Right lobe of liver (tissue), 6 donors: ENCODE measurements around the gene SH3RF1. TPM values are rescaled to one million over a fixed set of nuclear protein-coding genes. Genes with fewer than 3 reads are reported as not detected.
A peak's percentile ranks its signal among the peaks of the same experiment; 100 is the strongest.
"Not testable (repeated sequence)": the region's sequence is repeated elsewhere in the genome, so short reads cannot be mapped to it uniquely, and the experiment has no call there.

Experiments used
- ATAC-seq, 4 donors: fragments of 200-7000 bp; cut with Tn5 transposase; one replicate each; pipeline ENCODE4 v1.9.1; 2020; ENCODE audit warnings: mild to moderate bottlenecking in 4 of 4, moderate library complexity in 4 of 4
- DNase-seq, 3 donors: peaks; one replicate each; pipeline ENCODE4 v3.0.0-alpha.2; 2020
- H3K27ac ChIP-seq, 3 donors: fragments of 200-600 bp; one replicate each; pipeline ENCODE4 v1.8.0; 2022
- H3K27me3 ChIP-seq, 2 donors: fragments of 200-600 bp; one replicate each; pipeline ENCODE4 v1.8.0; 2022
- H3K36me3 ChIP-seq, 4 donors: fragments of 200-600 bp; sonication (generic) in 1 of 4; one replicate each; pipeline versions ENCODE4 v1.5.1 to v1.8.0; 2017 to 2022; ENCODE audit warnings: control low read depth in 1 of 4
- H3K4me1 ChIP-seq, 4 donors: fragments of 200-600 bp; sonication (generic) in 1 of 4; one replicate each; pipeline versions ENCODE4 v1.5.1 to v1.8.0; 2017 to 2022; ENCODE audit warnings: control low read depth in 1 of 4
- H3K4me3 ChIP-seq, 3 donors: fragments of 200-600 bp; one replicate each; pipeline ENCODE4 v1.8.0; 2022
- H3K9me3 ChIP-seq, 4 donors: fragments of 200-600 bp; sonication (generic) in 1 of 4; one replicate each; pipeline versions ENCODE4 v1.5.1 to v1.8.0; 2017 to 2022; ENCODE audit warnings: control low read depth in 1 of 4
- POLR2A ChIP-seq: fragments of 450-650 bp; IDR thresholded peaks from one replicate; pipeline ENCODE4 v1.6.1; 2017; ENCODE audit warnings: antibody characterized with exemption, mild to moderate bottlenecking
- WGBS: methylation state at CpG from one replicate; pipeline ENCODE4 v1.1.6; 2018; ENCODE audit warnings: low coverage, low lambda C conversion rate; ENCODE audit not compliant: insufficient coverage; ENCODE audit errors: missing lambda C conversion rate; 5-methylcytosine and 5-hydroxymethylcytosine counted together
- intact Hi-C, 2 donors: fragments of 100-400 bp; cut with DNase I; formaldehyde crosslinking; loops; one replicate each; pipeline versions ENCODE4 v1.11.2 to v1.14.1; 2022
- total RNA-seq, 6 experiments: library from RNA; depleted of rRNA in 2 of 6; stranded (reverse); fragments of >200 nt in 2 of 6; fragmentation: NEBNext Ultra II Directional in 3 of 6; extraction: Animal tissue kit (Norgen Biotek cat#: 25700) in 3 of 6; gene quantifications; one replicate each; pipeline versions ENCODE4 v1.1.0 to v1.2.4, GENCODE V29; 2016 to 2023
- TF ChIP-seq, protein P1 (sequence below), 4 donors: fragments of 200-600 bp in 3 of 4; fragments of 450-650 bp in 1 of 4; IDR thresholded peaks; one replicate each; pipeline versions ENCODE4 v1.5.1 to v1.8.0; 2016 to 2022; ENCODE audit warnings: antibody characterized with exemption in 4 of 4, mild to moderate bottlenecking in 2 of 4
- donor health status: DM: no; HTN: yes; CAD: no.
- donor health status: DM: no; HTN: no; CAD: no.
- donor health status: DM: no; HTN: no; CAD: no.
- donor health status: DM: no; HTN: yes; CAD: no.
- donor health status: DM: no; HTN: yes; CAD: no.

SH3RF1 gene
- total RNA-seq, 6 experiments from 2014 or later = 5.5 to 11.0 (median 7.3) TPM

DNA sequence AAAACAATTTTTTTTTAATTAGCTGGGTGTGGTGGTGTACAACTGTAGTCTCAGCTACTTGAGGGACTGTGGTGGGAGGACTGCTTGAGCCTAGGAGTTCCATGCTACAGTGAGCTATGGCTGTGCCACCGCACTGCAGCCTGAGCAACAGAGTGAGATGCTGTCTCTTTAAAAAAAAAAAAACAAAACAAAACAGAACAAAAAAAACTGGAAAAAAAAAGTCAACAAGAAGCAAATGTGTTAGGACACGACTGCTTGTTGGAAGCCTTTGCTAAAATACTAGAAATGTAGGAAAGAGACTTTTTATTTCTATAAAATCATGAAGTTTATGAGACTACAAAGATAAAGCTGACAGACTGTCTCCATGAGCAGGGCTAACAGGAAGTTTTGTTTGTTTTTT, 87.2 kb downstream of the SH3RF1 start:
- no peak overlapping the region for H3K27ac ChIP-seq
- DNase-seq = no peak

GRCh38 chr4:169179609-169180521, 90.9 kb downstream of the SH3RF1 start:
- no peaks in the 10 kb centered on the region for H3K9me3 ChIP-seq
- DNase-seq = no peak
- H3K4me1 ChIP-seq = peaks cover 0 to 25% (median 4%) of the 10 kb centered on the region in 4 donors
- H3K36me3 ChIP-seq = no peaks in the 10 kb centered on the region
- peak overlapping the region in 1 of 3 donors; percentile 18 for H3K4me3 ChIP-seq
- TF ChIP-seq POLR2A = no peak
- TF ChIP-seq, protein P1, sequence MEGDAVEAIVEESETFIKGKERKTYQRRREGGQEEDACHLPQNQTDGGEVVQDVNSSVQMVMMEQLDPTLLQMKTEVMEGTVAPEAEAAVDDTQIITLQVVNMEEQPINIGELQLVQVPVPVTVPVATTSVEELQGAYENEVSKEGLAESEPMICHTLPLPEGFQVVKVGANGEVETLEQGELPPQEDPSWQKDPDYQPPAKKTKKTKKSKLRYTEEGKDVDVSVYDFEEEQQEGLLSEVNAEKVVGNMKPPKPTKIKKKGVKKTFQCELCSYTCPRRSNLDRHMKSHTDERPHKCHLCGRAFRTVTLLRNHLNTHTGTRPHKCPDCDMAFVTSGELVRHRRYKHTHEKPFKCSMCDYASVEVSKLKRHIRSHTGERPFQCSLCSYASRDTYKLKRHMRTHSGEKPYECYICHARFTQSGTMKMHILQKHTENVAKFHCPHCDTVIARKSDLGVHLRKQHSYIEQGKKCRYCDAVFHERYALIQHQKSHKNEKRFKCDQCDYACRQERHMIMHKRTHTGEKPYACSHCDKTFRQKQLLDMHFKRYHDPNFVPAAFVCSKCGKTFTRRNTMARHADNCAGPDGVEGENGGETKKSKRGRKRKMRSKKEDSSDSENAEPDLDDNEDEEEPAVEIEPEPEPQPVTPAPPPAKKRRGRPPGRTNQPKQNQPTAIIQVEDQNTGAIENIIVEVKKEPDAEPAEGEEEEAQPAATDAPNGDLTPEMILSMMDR (IDR thresholded peaks at IDR 0.05) = no peak
- peak overlapping the region in 2 of 3 donors; percentile 41 to 46 for H3K27ac ChIP-seq
- H3K27me3 ChIP-seq = no peaks in the 10 kb centered on the region
- ATAC-seq = peak; percentile 77 to 87 (median 82)
- 32% methylated on average over 13 of the region's 13 CpGs for WGBS
- intact Hi-C loops = no loop called here

More for the DNA sequence above, 87.2 kb downstream of the SH3RF1 start:
- WGBS = 42% methylated on average over 2 of the region's 2 CpGs
- TF ChIP-seq, protein P1 (IDR thresholded peaks at IDR 0.05) = no peak
- TF ChIP-seq POLR2A = no peak
- H3K4me1 ChIP-seq = peaks cover 0 to 25% (median 4%) of the 10 kb centered on the region in 4 donors
- ATAC-seq = no peak
- intact Hi-C loops = no loop called here
- no peaks in the 10 kb centered on the region for H3K36me3 ChIP-seq
- no peak overlapping the region for H3K4me3 ChIP-seq
- H3K27me3 ChIP-seq = no peaks in the 10 kb centered on the region
- H3K9me3 ChIP-seq = no peaks in the 10 kb centered on the region

DNA sequence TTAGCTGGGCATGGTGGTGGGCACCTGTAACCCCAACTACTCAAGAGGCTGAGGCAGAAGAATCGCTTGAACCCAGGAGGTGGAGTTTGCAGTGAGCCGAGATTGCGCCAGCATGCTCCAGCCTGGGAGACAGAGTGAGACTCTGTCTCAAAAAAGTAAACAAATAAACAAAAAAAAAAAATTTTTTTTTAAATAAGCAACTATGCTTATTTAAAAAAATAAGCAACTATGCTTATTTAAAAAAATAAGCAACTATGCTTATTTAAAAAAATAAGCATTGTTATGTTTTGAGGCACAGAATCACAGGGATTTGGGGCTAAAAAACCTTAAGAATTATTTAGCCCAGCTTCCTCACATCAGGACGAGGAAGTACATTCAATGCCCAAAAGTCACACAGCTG, 92.7 kb downstream of the SH3RF1 start:
- H3K27ac ChIP-seq, intact Hi-C loops, H3K9me3 ChIP-seq, DNase-seq, ATAC-seq, H3K36me3 ChIP-seq, H3K4me3 ChIP-seq, H3K27me3 ChIP-seq: not testable (repeated sequence)
- peaks cover 0 to 17% (median 4%) of the 10 kb centered on the region in 4 donors for H3K4me1 ChIP-seq
- 100% methylated on average over 1 of the region's 4 CpGs for WGBS

DNA sequence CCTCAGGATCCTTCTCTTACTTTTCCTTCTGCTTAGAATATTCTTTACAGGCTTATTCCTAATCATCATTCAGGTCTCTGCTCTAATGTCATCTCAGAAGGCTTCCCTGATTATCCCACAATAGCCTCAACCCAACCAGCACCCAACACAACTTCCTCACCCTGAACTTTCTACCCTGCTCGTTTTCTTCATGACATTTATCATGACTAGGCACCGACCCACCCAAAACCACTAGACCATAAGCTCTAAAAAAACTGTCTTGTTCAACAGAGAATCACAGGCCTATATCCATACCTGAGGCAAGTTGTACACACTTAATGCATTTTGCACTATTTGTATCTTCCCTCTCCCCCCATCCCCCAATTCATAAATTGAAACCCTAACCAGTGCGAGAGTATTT, 95.3 kb downstream of the SH3RF1 start:
- no peaks in the 10 kb centered on the region for H3K27me3 ChIP-seq
- H3K36me3 ChIP-seq = no peaks in the 10 kb centered on the region
- peaks cover 0 to 16% (median 4%) of the 10 kb centered on the region in 4 donors for H3K4me1 ChIP-seq
- no peak overlapping the region for H3K4me3 ChIP-seq
- TF ChIP-seq, protein P1 (IDR thresholded peaks at IDR 0.05) = no peak
- no peak for TF ChIP-seq POLR2A
- ATAC-seq = no peak
- H3K27ac ChIP-seq = no peak overlapping the region
- intact Hi-C loops = no loop called here
- no peaks in the 10 kb centered on the region for H3K9me3 ChIP-seq
- whole genome bisulfite sequencing = 79% methylated on average over 3 of the region's 3 CpGs
- DNase-seq = no peak

DNA sequence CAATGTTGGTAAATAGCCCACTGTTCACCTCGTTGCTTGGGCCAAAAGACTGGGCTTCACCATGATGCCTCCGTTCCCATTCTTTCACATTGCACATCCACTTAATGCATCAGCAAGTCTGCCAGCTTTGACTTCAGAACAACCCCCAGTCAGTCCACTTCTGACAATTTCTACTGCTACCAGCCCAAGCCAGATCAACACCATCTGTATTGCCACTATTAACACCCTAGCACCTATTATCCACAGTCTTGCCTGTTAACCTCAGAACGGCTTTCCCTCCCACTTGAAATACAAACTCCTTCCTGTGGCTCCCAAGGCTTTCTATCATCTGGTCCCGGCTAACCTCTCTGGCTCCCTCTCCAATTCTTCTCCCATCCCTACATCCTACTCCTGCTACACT, 95.7 kb downstream of the SH3RF1 start:
- intact Hi-C loops = no loop called here
- ATAC-seq = no peak
- TF ChIP-seq POLR2A = no peak
- TF ChIP-seq, protein P1 (IDR thresholded peaks at IDR 0.05) = no peak
- no peaks in the 10 kb centered on the region for H3K36me3 ChIP-seq
- DNase-seq = no peak
- WGBS = 85% methylated on average over 3 of the region's 4 CpGs
- peaks cover 0 to 11% (median 4%) of the 10 kb centered on the region in 4 donors for H3K4me1 ChIP-seq
- H3K27me3 ChIP-seq = no peaks in the 10 kb centered on the region
- no peak overlapping the region for H3K4me3 ChIP-seq
- no peaks in the 10 kb centered on the region for H3K9me3 ChIP-seq
- H3K27ac ChIP-seq = no peak overlapping the region
